ENCODE results near the gene CZIB.
A peak's percentile ranks its signal among the peaks of the same experiment; 100 is the strongest.

CZIB gene

GRCh38 chr1:53238197-53239155 is 18.0 kb upstream of the CZIB start, which contains the start of gene MAGOH:
Gene MAGOH, minus strand, starts transcription at chr1:53238518. Its CDS starts 70 bp downstream, at chr1:53238448.
- Histone ChIP-seq H3K36me3 (ENCODE audit: insufficient read depth, insufficient read length, low read length) (peaks cover 33% of the 10 kb centered on the region), H3K9ac (ENCODE audit: insufficient read length, low read depth) (peak within 1 kb of the TSS; percentile 97), H3K4me3 (ENCODE audit: insufficient read length, low read depth) (peak within 1 kb of the TSS; percentile 84), H3K9me3 (ENCODE audit: insufficient read depth, low read length) (no peaks in the 10 kb centered on the region), H3K27me3 (ENCODE audit: insufficient read depth, insufficient read length) (peaks cover 3% of the 10 kb centered on the region), H3K4me1 (ENCODE audit: insufficient read depth, insufficient read length) (no peaks in the 10 kb centered on the region)
- DNase-seq (ENCODE audit: low read depth, low spot score): peak; percentile 99
- TF ChIP-seq ZNF274 (IDR thresholded peaks at IDR 0.05; ENCODE audit: low read depth, low read length): no peak
- TF ChIP-seq YY1 (IDR thresholded peaks at IDR 0.05; ENCODE audit: insufficient read depth, insufficient read length): no peak
- no peak for TF ChIP-seq SUZ12 (IDR thresholded peaks at IDR 0.05; ENCODE audit: extremely low read depth, insufficient read depth, insufficient read length)

GRCh38 chr1:53237638-53238037 is 17.2 kb upstream of the CZIB start:
- DNase-seq (ENCODE audit: low read depth, low spot score): no peak
- Histone ChIP-seq H3K9ac (ENCODE audit: insufficient read length, low read depth) (peak overlapping the region; percentile 97), H3K9me3 (ENCODE audit: insufficient read depth, low read length) (no peaks in the 10 kb centered on the region), H3K4me3 (ENCODE audit: insufficient read length, low read depth) (peak overlapping the region; percentile 84), H3K4me1 (ENCODE audit: insufficient read depth, insufficient read length) (no peaks in the 10 kb centered on the region), H3K36me3 (ENCODE audit: insufficient read depth, insufficient read length, low read length) (peaks cover 40% of the 10 kb centered on the region), H3K27me3 (ENCODE audit: insufficient read depth, insufficient read length) (peaks cover 3% of the 10 kb centered on the region)
- TF ChIP-seq SUZ12 (IDR thresholded peaks at IDR 0.05; ENCODE audit: extremely low read depth, insufficient read depth, insufficient read length) (no peak), ZNF274 (IDR thresholded peaks at IDR 0.05; ENCODE audit: low read depth, low read length) (no peak), YY1 (IDR thresholded peaks at IDR 0.05; ENCODE audit: insufficient read depth, insufficient read length) (no peak)

GRCh38 chr1:53220962-53221286 is 490 bp upstream of the CZIB start:
- H3K9ac ChIP-seq (ENCODE audit: insufficient read length, low read depth): peak overlapping the region; percentile 100
- DNase-seq (ENCODE audit: low read depth, low spot score): no peak

GRCh38 chr1:53219711-53220110 is 723 bp downstream of the CZIB start:
- H3K27me3 ChIP-seq (ENCODE audit: insufficient read depth, insufficient read length): no peaks in the 10 kb centered on the region
- peak overlapping the region; percentile 100 for H3K9ac ChIP-seq (ENCODE audit: insufficient read length, low read depth)
- peak overlapping the region; percentile 98 for H3K4me3 ChIP-seq (ENCODE audit: insufficient read length, low read depth)
- DNase-seq (ENCODE audit: low read depth, low spot score): no peak
- TF ChIP-seq SUZ12 (IDR thresholded peaks at IDR 0.05; ENCODE audit: extremely low read depth, insufficient read depth, insufficient read length) (no peak), YY1 (IDR thresholded peaks at IDR 0.05; ENCODE audit: insufficient read depth, insufficient read length) (no peak), ZNF274 (IDR thresholded peaks at IDR 0.05; ENCODE audit: low read depth, low read length) (no peak)
- H3K4me1 ChIP-seq (ENCODE audit: insufficient read depth, insufficient read length): no peaks in the 10 kb centered on the region
- no peaks in the 10 kb centered on the region; the same call in 1 of the 2 replicates for H3K9me3 ChIP-seq (ENCODE audit: insufficient read depth, low read length)
- H3K36me3 ChIP-seq (ENCODE audit: insufficient read depth, insufficient read length, low read length): peaks cover 42% of the 10 kb centered on the region

More at GRCh38 chr1:53220962-53221286, 490 bp upstream of the CZIB start:
- Histone ChIP-seq H3K4me3 (ENCODE audit: insufficient read length, low read depth) (peak overlapping the region; percentile 98), H3K9me3 (ENCODE audit: insufficient read depth, low read length) (no peaks in the 10 kb centered on the region; the same call in 1 of the 2 replicates), H3K36me3 (ENCODE audit: insufficient read depth, insufficient read length, low read length) (peaks cover 36% of the 10 kb centered on the region), H3K27me3 (ENCODE audit: insufficient read depth, insufficient read length) (no peaks in the 10 kb centered on the region), H3K4me1 (ENCODE audit: insufficient read depth, insufficient read length) (no peaks in the 10 kb centered on the region)
- TF ChIP-seq ZNF274 (IDR thresholded peaks at IDR 0.05; ENCODE audit: low read depth, low read length) (no peak), SUZ12 (IDR thresholded peaks at IDR 0.05; ENCODE audit: extremely low read depth, insufficient read depth, insufficient read length) (no peak), YY1 (IDR thresholded peaks at IDR 0.05; ENCODE audit: insufficient read depth, insufficient read length) (no peak)

GRCh38 chr1:53218201-53218600 is 2.2 kb downstream of the CZIB start:
- Histone ChIP-seq H3K27me3 (ENCODE audit: insufficient read depth, insufficient read length) (no peaks in the 10 kb centered on the region), H3K4me3 (ENCODE audit: insufficient read length, low read depth) (no peak overlapping the region), H3K4me1 (ENCODE audit: insufficient read depth, insufficient read length) (no peaks in the 10 kb centered on the region), H3K9me3 (ENCODE audit: insufficient read depth, low read length) (no peaks in the 10 kb centered on the region; the same call in 1 of the 2 replicates), H3K9ac (ENCODE audit: insufficient read length, low read depth) (no peak overlapping the region), H3K36me3 (ENCODE audit: insufficient read depth, insufficient read length, low read length) (peaks cover 55% of the 10 kb centered on the region)
- no peak for DNase-seq (ENCODE audit: low read depth, low spot score)
- TF ChIP-seq YY1 (IDR thresholded peaks at IDR 0.05; ENCODE audit: insufficient read depth, insufficient read length) (no peak), ZNF274 (IDR thresholded peaks at IDR 0.05; ENCODE audit: low read depth, low read length) (no peak), SUZ12 (IDR thresholded peaks at IDR 0.05; ENCODE audit: extremely low read depth, insufficient read depth, insufficient read length) (no peak)

GRCh38 chr1:53214376-53214940 is 6.0 kb downstream of the CZIB start:
- Histone ChIP-seq H3K36me3 (ENCODE audit: insufficient read depth, insufficient read length, low read length) (peaks cover 90% of the 10 kb centered on the region), H3K27me3 (ENCODE audit: insufficient read depth, insufficient read length) (no peaks in the 10 kb centered on the region), H3K4me1 (ENCODE audit: insufficient read depth, insufficient read length) (no peaks in the 10 kb centered on the region), H3K4me3 (ENCODE audit: insufficient read length, low read depth) (no peak overlapping the region), H3K9me3 (ENCODE audit: insufficient read depth, low read length) (no peaks in the 10 kb centered on the region), H3K9ac (ENCODE audit: insufficient read length, low read depth) (no peak overlapping the region)
- no peak for TF ChIP-seq YY1 (IDR thresholded peaks at IDR 0.05; ENCODE audit: insufficient read depth, insufficient read length)
- TF ChIP-seq SUZ12 (IDR thresholded peaks at IDR 0.05; ENCODE audit: extremely low read depth, insufficient read depth, insufficient read length): no peak
- TF ChIP-seq ZNF274 (IDR thresholded peaks at IDR 0.05; ENCODE audit: low read depth, low read length): no peak
- DNase-seq (ENCODE audit: low read depth, low spot score): no peak

GRCh38 chr1:53210954-53211353 is 9.5 kb downstream of the CZIB start:
- DNase-seq (ENCODE audit: low read depth, low spot score): no peak
- Histone ChIP-seq H3K27me3 (ENCODE audit: insufficient read depth, insufficient read length) (no peaks in the 10 kb centered on the region), H3K9ac (ENCODE audit: insufficient read length, low read depth) (no peak overlapping the region), H3K9me3 (ENCODE audit: insufficient read depth, low read length) (peaks cover 23% of the 10 kb centered on the region), H3K4me3 (ENCODE audit: insufficient read length, low read depth) (no peak overlapping the region), H3K36me3 (ENCODE audit: insufficient read depth, insufficient read length, low read length) (peaks cover 90% of the 10 kb centered on the region), H3K4me1 (ENCODE audit: insufficient read depth, insufficient read length) (no peaks in the 10 kb centered on the region)
- TF ChIP-seq YY1 (IDR thresholded peaks at IDR 0.05; ENCODE audit: insufficient read depth, insufficient read length) (no peak), SUZ12 (IDR thresholded peaks at IDR 0.05; ENCODE audit: extremely low read depth, insufficient read depth, insufficient read length) (no peak), ZNF274 (IDR thresholded peaks at IDR 0.05; ENCODE audit: low read depth, low read length) (no peak)
